ENCODE results near the gene MAPK11. TPM values are rescaled to one million over a fixed set of nuclear protein-coding genes. Genes with fewer than 3 reads are reported as not detected.

The MAPK11 gene
- total and polyA plus RNA-seq, 9 of the 15 experiments (the other 6 are each of a cell fraction or from before 2014, with no cell fraction given), result 0.06 to 14.6 (median 5.3) TPM

GRCh38 chr22:50269573-50269969 is 609 bp downstream of the MAPK11 start:
- peak overlapping the region; percentile 56; the same call in 2 of the 3 replicates for H3K27ac ChIP-seq (ENCODE audit: extremely low read depth, low read depth, low read length)
- intact Hi-C loops (cut with micrococcal nuclease) (no loop called here), in situ Hi-C loops (cut with MboI) (no loop called here)
- peak overlapping the region; percentile 49 to 90; a peak in 3 of 4 replicates for H3K9ac ChIP-seq (ENCODE audit: insufficient read depth in 1 of 2, low read depth in 2 of 2, low read length in 2 of 2)
- TF ChIP-seq NFIC (IDR thresholded peaks at IDR 0.05) (0 out of 2 replicates have a peak, but pooled peaks have one; percentile 22), OTX1 (CRISPR knock-in tag; IDR thresholded peaks at IDR 0.05) (no peak), CREM (IDR thresholded peaks at IDR 0.05; ENCODE audit: low read depth) (no peak), KDM1A (IDR thresholded peaks at IDR 0.05) (no peak), KDM4B (IDR thresholded peaks at IDR 0.05; ENCODE audit: borderline replicate concordance in 2 of 2, low read depth in 1 of 2) (0 out of 4 replicates have a peak, but pooled peaks of 1 of the 2 experiments have one; percentile 26), MAZ (CRISPR knock-in tag; conservative IDR thresholded peaks at IDR 0.05 in 1 of 2, IDR thresholded peaks at IDR 0.05 in 1 of 2) (peak in 1 of 2 experiments; percentile 24; a peak in 1 of 4 replicates), SLC30A9 (CRISPR knock-in tag; IDR thresholded peaks at IDR 0.05) (no peak), CREB1 (IDR thresholded peaks at IDR 0.05) (no peak), CREB1 (CRISPR knock-in tag; IDR thresholded peaks at IDR 0.05) (no peak), ZNF316 (IDR thresholded peaks at IDR 0.05) (no peak), DPF2 (IDR thresholded peaks at IDR 0.05) (0 out of 2 replicates have a peak, but pooled peaks have one; percentile 16), ZNF431 (CRISPR knock-in tag; IDR thresholded peaks at IDR 0.05) (no peak), ZNF282 (CRISPR knock-in tag; IDR thresholded peaks at IDR 0.05) (no peak), NR2C1 (IDR thresholded peaks at IDR 0.05) (no peak), NR2C1 (tag; IDR thresholded peaks at IDR 0.05) (no peak), ZNF23 (CRISPR knock-in tag; IDR thresholded peaks at IDR 0.05) (no peak), ELK1 (CRISPR knock-in tag; IDR thresholded peaks at IDR 0.05) (no peak), HNRNPLL (IDR thresholded peaks at IDR 0.05; ENCODE audit: low read depth, low read length, poor library complexity, severe bottlenecking) (no peak), ELF1 (tag; IDR thresholded peaks at IDR 0.05) (no peak), ZNF785 (CRISPR knock-in tag; IDR thresholded peaks at IDR 0.05) (no peak)
- CTCF ChIA-PET (ENCODE audit: low intra/inter-chr PET ratio), result no interaction called here
- 0 out of 3 replicates have a peak, but pooled peaks cover 2% of the 10 kb centered on the region for H3K36me3 ChIP-seq (ENCODE audit: control insufficient read depth, insufficient read depth, low read length)
- FAIRE-seq (no peak), ATAC-seq (no peak), DNase-seq (ENCODE audit: extremely low read depth in 1 of 4, low spot score in 3 of 4) (peak; percentile 20 to 49 (median 29))
- H3K4me2 ChIP-seq (ENCODE audit: insufficient read depth, low read length), result peak overlapping the region; percentile 11; the same call in 1 of the 2 replicates
- H3K79me2 ChIP-seq (ENCODE audit: control insufficient read depth, insufficient read depth, low read length), result no peaks in the 10 kb centered on the region; the same call in 2 of the 3 replicates
- H3K9me1 ChIP-seq (ENCODE audit: control insufficient read depth, insufficient read depth, low read length), result no peaks in the 10 kb centered on the region
- BruUV-seq (replicated peaks), result no TSS peak
- no peak overlapping the region for H2AFZ ChIP-seq (ENCODE audit: low read depth, low read length)
- peak overlapping the region; percentile 49 for H3K4me3 ChIP-seq
- POLR2A ChIA-PET, result no interaction called here
- no peaks in the 10 kb centered on the region for H3K9me3 ChIP-seq (replicated peaks; ENCODE audit: control insufficient read depth, insufficient read depth, low read depth, low read length)
- WGBS (ENCODE audit: insufficient coverage, low coverage, missing lambda C conversion rate), result 0% methylated on average over 2 of the region's 18 CpGs
- no peaks in the 10 kb centered on the region for H4K20me1 ChIP-seq (replicated peaks; ENCODE audit: control insufficient read depth, insufficient read depth, low read length)
- H3K27me3 ChIP-seq (ENCODE audit: control insufficient read depth in 2 of 2, insufficient read depth in 2 of 2, low read length in 2 of 2), result no peaks in the 10 kb centered on the region
- peaks cover 7 to 79% of the 10 kb centered on the region in 2 experiments; a peak in 4 of 5 replicates for H3K4me1 ChIP-seq (replicated peaks in 1 of 2; ENCODE audit: control insufficient read depth in 2 of 2, insufficient read depth in 2 of 2, low read length in 2 of 2)

Measured in K562 (cell line).